ENCODE data around the gene ANKRD65.

ANKRD65 gene

GRCh38 chr1:1441002-1441888, 20.2 kb upstream of the ANKRD65 start:
- peak; percentile 98 for DNase-seq

DNA sequence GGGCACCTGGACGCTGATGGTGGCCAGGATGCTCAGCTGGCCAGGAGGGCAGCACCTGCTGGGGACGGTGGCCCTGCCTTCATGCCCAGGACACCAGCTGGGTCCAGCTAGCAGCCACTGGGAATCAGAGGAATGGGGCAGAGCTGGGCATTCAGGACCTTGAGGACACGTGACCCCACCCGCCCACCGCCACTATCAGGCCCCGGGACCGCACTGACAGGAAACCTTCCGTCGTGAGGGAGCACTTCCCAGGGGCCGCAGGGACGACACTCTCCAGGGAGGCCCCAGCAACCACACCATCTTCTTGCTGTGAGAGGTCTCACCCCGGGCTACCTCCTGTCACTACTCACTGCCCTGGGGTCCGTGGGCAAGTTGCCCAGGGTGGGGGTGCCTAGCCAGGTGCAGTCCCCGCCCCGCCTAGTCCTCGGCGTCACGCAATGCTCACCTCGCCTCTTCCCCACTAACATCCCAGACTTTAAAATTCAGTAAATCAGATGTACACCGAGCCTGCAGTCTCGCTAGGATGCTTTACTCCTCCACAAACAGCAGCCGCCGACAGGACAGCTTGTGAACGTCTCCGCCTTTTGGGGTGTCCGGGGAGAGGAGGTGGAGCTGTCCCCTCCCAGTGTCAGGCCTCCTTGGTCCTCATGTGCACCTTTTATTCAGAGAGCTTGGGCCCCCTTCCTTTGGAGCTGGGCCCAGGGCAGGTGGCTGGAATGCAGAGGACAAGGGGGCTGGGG, 19.4 kb upstream of the ANKRD65 start:
- peak; percentile 33 for DNase-seq

DNA sequence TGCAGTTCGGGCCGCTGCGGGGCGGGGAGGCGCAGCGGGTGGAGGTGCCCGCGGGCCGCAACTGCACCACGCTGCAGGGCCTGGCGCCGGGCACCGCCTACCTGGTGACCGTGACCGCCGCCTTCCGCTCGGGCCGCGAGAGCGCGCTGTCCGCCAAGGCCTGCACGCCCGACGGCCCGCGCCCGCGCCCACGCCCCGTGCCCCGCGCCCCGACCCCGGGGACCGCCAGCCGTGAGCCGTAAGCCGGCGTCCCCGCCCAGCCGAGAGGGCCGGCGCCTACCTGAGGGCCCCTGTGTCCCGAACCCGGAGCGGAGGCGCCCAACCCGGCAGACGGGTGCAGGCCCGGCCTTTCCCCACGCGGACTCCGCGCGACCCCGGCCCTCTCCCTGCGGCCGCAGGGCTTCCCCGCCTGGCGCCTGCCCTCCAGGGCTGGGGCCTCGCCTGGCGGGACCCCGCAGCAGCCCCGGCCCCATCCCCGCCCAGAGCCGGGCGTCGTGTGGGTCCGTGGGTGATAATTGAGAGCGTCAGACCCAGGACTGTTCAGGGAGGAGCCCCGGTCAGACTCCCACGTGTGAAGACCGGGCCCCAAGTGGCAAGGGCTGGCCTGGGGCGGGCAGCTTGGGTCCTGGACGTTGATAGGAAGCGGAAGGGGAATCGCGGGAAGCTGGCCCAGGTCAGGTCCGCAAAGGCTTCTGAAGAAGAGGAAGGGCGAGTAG, 18.6 kb upstream of the ANKRD65 start:
- peak; percentile 33 for DNase-seq

GRCh38 chr1:1438531-1439381, 17.7 kb upstream of the ANKRD65 start:
- peak; percentile 30 for DNase-seq

DNA sequence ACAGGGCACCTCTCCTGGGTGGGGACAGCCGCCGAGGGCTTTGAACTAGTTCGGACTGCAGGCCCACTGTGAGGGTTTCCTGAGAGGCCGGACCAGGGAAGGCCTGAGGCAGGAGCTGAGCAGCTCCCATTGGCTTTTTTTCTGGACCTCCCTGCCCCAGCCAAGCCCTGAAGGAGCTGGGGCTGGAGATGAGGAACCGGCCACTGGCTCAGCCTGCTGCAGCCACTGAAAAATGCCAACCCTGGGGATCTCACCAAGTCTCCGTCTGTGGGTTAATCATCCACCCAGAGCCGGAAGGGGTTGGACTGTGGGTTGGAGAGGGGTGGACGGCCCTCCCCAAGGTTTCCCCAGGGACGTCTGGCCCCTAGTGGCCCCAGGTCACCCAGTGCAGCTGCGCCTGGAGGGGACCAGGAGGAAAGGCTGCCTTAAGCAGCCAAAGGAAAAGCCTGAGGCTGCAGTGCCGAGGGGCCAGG, 16.9 kb upstream of the ANKRD65 start:
- peak; percentile 69 for DNase-seq

DNA sequence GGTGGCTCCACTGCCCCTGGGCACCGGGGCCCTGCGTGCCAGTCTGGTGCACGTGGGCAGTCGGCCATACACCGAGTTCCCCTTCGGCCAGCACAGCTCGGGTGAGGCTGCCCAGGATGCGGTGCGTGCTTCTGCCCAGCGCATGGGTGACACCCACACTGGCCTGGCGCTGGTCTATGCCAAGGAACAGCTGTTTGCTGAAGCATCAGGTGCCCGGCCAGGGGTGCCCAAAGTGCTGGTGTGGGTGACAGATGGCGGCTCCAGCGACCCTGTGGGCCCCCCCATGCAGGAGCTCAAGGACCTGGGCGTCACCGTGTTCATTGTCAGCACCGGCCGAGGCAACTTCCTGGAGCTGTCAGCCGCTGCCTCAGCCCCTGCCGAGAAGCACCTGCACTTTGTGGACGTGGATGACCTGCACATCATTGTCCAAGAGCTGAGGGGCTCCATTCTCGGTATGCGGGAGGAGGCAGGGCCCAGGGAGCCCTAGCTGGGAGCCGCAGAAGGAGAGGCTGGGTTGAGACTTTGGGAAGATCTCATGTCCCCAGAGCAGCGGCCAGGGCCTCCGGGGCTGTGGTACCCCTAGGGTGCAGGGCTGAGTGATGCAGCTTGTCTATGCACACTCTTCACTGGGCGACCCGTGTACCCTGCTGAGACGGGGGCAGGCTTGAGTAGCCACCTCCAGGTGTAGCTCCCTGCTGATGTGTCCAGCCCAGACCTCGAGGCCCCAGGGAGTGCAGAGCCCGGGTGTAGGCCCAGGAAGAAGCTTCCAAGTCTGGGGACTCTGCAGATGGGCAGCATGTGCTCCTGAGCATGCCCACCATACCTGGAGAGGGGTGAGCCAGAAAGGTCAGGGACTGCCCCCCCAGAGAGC, 16.2 kb upstream of the ANKRD65 start:
- DNase-seq, result peak; percentile 59

- no peak for DNase-seq
Measured at GRCh38 chr1:1436630-1437032, 15.6 kb upstream of the ANKRD65 start.

DNA sequence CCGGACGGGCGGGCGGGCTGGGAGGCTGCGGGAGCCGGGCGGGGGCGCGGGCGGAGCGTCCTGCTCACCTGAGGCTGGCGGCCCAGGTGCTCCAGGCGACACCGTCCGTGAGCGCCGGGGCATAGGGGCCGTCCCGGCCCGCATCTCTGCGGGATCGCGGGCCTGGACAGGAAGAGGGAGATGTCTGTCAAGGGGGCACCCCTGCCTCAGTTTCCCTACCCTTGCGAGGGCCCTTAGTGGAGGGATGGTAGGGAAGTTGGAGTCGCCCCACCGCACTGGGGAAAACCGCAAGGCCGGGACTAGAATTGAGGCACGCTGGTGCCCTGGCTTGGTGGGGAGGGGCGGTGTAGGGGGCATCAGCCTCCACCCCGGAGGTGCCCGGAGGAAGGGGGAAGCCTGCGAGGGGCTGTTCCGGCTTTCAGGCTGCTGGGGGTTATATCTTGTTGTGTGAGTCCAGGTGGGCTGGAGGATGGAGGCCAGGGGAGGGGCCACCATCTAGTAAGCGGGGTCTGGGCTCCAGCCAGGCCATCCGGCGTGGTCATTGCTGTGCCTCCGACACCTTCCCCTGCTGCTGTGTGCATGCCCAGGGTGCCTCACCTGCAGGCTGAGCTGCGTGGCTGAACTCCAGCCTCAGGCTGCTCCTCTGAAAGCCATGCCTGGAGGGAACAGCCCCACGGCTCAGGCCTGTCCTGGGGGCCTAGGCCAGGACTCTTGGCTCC, 15.0 kb upstream of the ANKRD65 start:
- peak; percentile 79 for DNase-seq

GRCh38 chr1:1435106-1435903, 14.2 kb upstream of the ANKRD65 start, which contains the start of gene VWA1:
VWA1 (plus strand) TSS chr1:1435690; CDS start chr1:1435749, 59 bp downstream.
- peak; percentile 69 for DNase-seq

DNA sequence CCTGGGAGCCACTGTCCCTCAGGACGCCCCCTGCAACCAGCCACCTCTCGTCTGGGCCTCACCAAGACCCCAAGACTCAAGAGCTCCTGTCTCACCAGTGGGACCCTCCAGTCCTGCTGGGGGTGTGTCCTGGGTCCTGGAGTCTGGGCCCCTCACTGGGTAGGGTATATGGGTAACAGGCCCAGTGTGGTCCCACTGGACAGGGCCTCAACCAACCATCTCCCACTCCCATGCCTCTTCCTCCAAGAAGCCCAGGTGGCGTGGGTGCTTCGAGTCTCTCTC, 13.7 kb upstream of the ANKRD65 start:
- peak; percentile 38 for DNase-seq

DNA sequence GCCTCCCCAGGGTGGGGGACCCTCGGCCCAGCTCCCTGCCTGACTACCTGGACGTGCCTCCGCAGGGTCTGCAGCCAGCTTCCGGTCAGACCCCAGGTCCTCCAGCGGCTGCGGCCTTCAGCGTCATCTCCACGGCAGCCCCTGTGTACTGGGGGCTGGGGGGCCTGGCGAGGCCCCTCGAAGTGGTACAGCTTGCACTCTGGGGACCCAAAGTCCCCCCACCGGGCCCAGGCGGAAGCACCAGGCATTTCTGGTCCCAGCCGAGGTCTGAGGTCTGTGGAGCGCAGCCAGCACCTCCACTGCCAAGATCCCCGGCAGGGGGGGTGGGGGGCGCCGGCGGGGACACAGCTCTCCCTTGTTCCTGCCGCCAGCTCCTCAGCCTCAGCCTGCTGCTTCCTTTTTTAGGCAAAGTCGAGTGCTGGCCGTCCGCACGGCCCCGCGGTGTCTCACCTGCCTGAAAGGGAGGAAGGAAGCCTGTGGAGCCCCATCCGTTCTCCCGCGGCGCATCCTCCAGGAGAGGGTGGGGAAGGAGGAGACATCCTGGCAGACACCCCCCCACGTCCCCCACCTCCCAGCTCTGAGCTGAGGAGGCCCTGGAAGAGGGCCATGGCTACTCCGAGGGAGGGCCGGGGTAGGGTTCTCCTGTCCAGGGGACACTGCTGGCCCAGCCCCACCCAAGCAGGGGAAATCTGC, 13.2 kb upstream of the ANKRD65 start:
- DNase-seq, result peak; percentile 54

- peak; percentile 61 for DNase-seq
Measured at GRCh38 chr1:1433804-1434130, 12.7 kb upstream of the ANKRD65 start.

- peak; percentile 81 for DNase-seq
Measured at GRCh38 chr1:1432951-1433803, 12.1 kb upstream of the ANKRD65 start.

- no peak for DNase-seq
Measured at GRCh38 chr1:1432274-1432950, 11.3 kb upstream of the ANKRD65 start.

DNA sequence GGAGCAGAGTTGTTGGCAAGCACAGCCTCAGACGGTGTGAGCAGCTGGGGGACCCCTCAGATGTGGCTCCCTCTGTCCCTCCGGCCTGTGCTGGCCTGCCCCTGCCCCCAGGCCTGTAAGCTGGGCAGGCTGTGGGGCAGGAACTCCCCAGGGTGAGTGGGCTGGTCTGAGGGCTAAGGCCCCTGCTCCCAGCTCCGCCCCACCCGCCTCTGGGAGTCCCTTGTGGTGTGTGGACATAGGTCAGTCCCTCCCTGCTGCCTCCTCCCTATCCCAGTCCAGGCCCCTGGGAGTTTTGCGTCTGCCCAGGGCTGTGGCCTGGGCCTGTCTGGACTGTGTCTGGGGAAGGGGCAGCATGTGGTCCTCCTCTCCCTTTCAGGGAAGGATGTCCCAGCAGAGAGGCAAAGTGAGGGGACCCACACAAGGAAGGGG, 10.8 kb upstream of the ANKRD65 start:
- DNase-seq, result peak; percentile 52

DNA sequence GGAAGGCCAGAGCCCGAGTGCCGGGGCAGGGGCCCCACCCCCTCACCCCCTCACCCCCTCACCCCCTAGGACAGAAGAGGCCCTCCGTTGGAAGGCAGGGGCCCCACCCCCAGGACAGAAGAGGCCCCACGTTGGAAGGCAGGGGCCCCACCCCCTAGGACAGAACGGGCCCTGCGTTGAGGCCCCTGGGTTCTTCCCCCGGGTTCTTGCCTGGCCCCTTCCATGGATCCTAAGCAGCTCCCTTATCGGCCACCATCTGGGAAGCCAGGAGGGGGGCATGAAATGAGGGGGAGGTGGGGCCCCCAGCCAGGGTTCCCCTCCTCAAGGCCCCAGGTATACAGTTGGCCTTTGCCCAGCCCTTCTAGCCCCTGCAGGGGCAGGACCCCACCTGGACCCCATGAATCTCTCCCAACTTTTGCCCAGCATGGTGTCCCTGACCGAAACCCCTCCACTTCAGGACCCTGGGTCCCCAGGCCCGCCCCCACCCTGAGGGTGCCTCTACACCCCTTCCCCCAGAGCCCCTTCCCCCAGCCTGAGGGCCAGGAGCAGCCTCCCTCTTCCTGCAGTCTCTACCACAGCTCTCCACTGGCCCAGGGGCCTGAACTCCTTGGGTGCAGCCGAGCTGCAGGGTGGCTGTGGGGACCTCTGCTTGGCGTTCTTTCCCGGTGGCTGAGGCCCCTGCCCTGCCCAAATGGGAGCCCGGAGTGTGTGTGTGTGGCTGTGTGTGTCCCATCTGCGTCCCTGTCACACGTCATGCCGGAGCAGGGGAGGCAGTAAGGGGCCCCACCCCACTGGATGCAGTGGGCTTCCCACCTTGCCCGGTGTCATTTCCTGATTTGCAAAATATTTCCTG, 10.1 kb upstream of the ANKRD65 start:
- DNase-seq, result peak; percentile 30
